Measurements from ENCODE around the gene JPH3. TPM values are rescaled to one million over a fixed set of nuclear protein-coding genes. Genes with fewer than 3 reads are reported as not detected.
A peak's percentile ranks its signal among the peaks of the same experiment; 100 is the strongest.

JPH3 gene
- total RNA-seq, 1 donor from 2014 or later, result 0.29 TPM

- DNase-seq, result no peak
- peaks cover 19% of the 10 kb centered on the region for H3K27me3 ChIP-seq
- intact Hi-C loops (cut with DNase I), result loop anchor here (10.0 kb wide), 1 partner anchor 321 kb away; no protein-coding TSS in a partner anchor
Observed at GRCh38 chr16:87645802-87646201, 43.5 kb downstream of the JPH3 start.

GRCh38 chr16:87647431-87648185, 45.3 kb downstream of the JPH3 start:
- no peaks in the 10 kb centered on the region for H3K4me1 ChIP-seq
- H3K36me3 ChIP-seq, result no peaks in the 10 kb centered on the region
- H3K9me3 ChIP-seq, result no peaks in the 10 kb centered on the region
- H3K4me3 ChIP-seq, result no peak overlapping the region
- peak; percentile 6 for ATAC-seq
- no peak for DNase-seq
- intact Hi-C loops (cut with DNase I), result loop anchor here (10.0 kb wide), 1 partner anchor 323 kb away; no protein-coding TSS in a partner anchor
- no peak overlapping the region for H3K27ac ChIP-seq
- peaks cover 10% of the 10 kb centered on the region for H3K27me3 ChIP-seq
- TF ChIP-seq CTCF (IDR thresholded peaks at IDR 0.05), result no peak

More at GRCh38 chr16:87645802-87646201, 43.5 kb downstream of the JPH3 start:
- no peak overlapping the region for H3K27ac ChIP-seq
- no peak for TF ChIP-seq CTCF (IDR thresholded peaks at IDR 0.05)
- ATAC-seq, result no peak
- no peak overlapping the region for H3K4me3 ChIP-seq
- no peaks in the 10 kb centered on the region for H3K4me1 ChIP-seq
- no peaks in the 10 kb centered on the region for H3K9me3 ChIP-seq
- no peaks in the 10 kb centered on the region for H3K36me3 ChIP-seq

- no peaks in the 10 kb centered on the region for H3K36me3 ChIP-seq
- H3K4me1 ChIP-seq, result no peaks in the 10 kb centered on the region
- TF ChIP-seq CTCF (IDR thresholded peaks at IDR 0.05), result no peak
- peaks cover 10% of the 10 kb centered on the region for H3K27me3 ChIP-seq
- no peak overlapping the region for H3K27ac ChIP-seq
- intact Hi-C loops (cut with DNase I), result loop anchor here (10.0 kb wide), 1 partner anchor 323 kb away; no protein-coding TSS in a partner anchor
- H3K4me3 ChIP-seq, result no peak overlapping the region
- ATAC-seq, result no peak
- no peak for DNase-seq
- H3K9me3 ChIP-seq, result no peaks in the 10 kb centered on the region
Observed at GRCh38 chr16:87648236-87648635, 45.9 kb downstream of the JPH3 start.

GRCh38 chr16:87648698-87649487, 46.6 kb downstream of the JPH3 start:
- no peak overlapping the region for H3K27ac ChIP-seq
- H3K36me3 ChIP-seq, result no peaks in the 10 kb centered on the region
- no peaks in the 10 kb centered on the region for H3K9me3 ChIP-seq
- TF ChIP-seq CTCF (IDR thresholded peaks at IDR 0.05), result no peak
- ATAC-seq (no peak), DNase-seq (no peak)
- H3K4me1 ChIP-seq, result no peaks in the 10 kb centered on the region
- intact Hi-C loops (cut with DNase I), result loop anchor here (10.0 kb wide), 1 partner anchor 324 kb away; no protein-coding TSS in a partner anchor
- no peak overlapping the region for H3K4me3 ChIP-seq
- peaks cover 10% of the 10 kb centered on the region for H3K27me3 ChIP-seq

GRCh38 chr16:87652386-87652785, 50.1 kb downstream of the JPH3 start:
- no peak for TF ChIP-seq CTCF (IDR thresholded peaks at IDR 0.05)
- no peak for ATAC-seq
- peaks cover 10% of the 10 kb centered on the region for H3K27me3 ChIP-seq
- H3K9me3 ChIP-seq, result no peaks in the 10 kb centered on the region
- H3K27ac ChIP-seq, result no peak overlapping the region
- intact Hi-C loops (cut with DNase I), result no loop called here
- DNase-seq, result no peak
- H3K4me1 ChIP-seq, result no peaks in the 10 kb centered on the region
- no peak overlapping the region for H3K4me3 ChIP-seq
- no peaks in the 10 kb centered on the region for H3K36me3 ChIP-seq
